Omental fat pad (tissue), 4 donors: Measurements from ENCODE around the gene RFXANK. TPM values are rescaled to one million over a fixed set of nuclear protein-coding genes. Genes with fewer than 3 reads are reported as not detected.

Experiments
- ATAC-seq: fragments of 150-250 bp; one replicate; pipeline ENCODE4 v1.9.1; 2016; ENCODE audit warnings: mild to moderate bottlenecking, moderate library complexity; ENCODE audit not compliant: low FRiP score
- DNase-seq: peaks from one replicate; pipeline ENCODE4 v3.0.0-alpha.2; 2019; ENCODE audit warnings: low spot score
- total RNA-seq, 4 donors: library from RNA; depleted of rRNA; stranded (reverse); fragments of >200 nt; gene quantifications; one replicate each; pipeline ENCODE4 v1.1.0, GENCODE V29; 2016
- TF ChIP-seq, protein P1 (sequence below), 3 donors: fragments of 450-650 bp; IDR thresholded peaks; one replicate each; pipeline ENCODE4 v1.5.1; 2016 to 2017; ENCODE audit warnings: antibody characterized with exemption in 3 of 3, mild to moderate bottlenecking in 3 of 3, moderate library complexity in 2 of 3

The RFXANK gene
- total RNA-seq, 4 donors from 2014 or later = 31.2 to 46.8 (median 42.3) TPM

GRCh38 chr19:19149435-19149834 lies 42.6 kb upstream of the RFXANK start:
- DNase-seq = no peak
- TF ChIP-seq, protein P1, sequence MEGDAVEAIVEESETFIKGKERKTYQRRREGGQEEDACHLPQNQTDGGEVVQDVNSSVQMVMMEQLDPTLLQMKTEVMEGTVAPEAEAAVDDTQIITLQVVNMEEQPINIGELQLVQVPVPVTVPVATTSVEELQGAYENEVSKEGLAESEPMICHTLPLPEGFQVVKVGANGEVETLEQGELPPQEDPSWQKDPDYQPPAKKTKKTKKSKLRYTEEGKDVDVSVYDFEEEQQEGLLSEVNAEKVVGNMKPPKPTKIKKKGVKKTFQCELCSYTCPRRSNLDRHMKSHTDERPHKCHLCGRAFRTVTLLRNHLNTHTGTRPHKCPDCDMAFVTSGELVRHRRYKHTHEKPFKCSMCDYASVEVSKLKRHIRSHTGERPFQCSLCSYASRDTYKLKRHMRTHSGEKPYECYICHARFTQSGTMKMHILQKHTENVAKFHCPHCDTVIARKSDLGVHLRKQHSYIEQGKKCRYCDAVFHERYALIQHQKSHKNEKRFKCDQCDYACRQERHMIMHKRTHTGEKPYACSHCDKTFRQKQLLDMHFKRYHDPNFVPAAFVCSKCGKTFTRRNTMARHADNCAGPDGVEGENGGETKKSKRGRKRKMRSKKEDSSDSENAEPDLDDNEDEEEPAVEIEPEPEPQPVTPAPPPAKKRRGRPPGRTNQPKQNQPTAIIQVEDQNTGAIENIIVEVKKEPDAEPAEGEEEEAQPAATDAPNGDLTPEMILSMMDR (IDR thresholded peaks at IDR 0.05) = no peak
- no peak for ATAC-seq

DNA sequence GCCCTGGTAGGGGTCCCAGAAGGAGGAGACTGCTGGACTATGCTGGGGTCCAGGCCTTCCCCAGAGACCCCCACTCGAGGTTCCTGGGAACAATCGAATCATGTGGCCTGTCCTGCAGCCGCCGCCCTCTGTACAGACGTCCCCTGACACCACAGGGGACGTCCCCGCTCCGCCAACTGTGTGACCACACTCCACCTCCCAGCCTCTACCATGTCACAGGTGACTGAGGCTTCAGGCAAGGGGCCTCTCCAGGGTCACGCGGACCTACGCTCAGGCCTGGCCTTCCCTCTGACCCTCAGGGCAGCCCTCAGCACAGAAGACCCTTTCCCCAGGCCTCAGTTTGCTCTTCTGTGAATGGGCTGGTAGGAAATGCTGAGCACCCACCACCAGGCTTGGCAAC lies 40.6 kb upstream of the RFXANK start:
- ATAC-seq (no peak), DNase-seq (no peak)
- TF ChIP-seq, protein P1 (IDR thresholded peaks at IDR 0.05) = no peak

DNA sequence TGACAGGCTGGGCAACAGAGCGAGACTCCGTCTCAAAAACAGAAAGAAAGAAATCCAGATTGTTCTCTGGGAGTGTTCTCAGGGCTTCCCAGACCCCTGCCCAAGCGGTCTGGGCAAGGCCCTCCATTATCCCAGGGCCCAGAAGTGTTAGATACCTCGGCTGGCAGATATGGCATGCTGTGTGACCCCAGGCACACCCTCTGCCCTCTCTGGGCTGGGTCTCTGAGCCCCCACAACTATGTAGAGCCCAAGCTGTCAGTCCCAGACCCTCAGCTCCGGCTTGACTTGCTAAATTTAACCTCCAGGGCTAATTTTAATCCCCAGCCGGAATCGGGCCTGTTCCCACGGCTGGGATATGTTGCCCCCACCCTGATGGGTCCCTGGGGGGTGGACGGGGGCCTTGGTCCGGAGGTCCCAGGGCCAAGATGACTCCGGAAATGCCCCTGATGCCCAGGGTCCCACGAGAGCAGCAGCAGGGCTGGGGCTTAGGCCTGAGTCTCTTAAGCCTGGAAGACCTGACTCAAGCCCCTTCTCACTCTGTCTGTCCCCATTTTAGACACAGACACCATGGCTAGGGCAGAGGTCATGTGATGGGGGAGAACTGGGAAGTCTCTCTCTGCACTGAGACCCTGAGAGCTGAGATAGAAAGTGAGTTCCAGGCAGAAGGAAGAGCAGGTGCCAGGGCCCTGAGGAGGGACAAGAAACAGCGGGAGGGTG lies 39.2 kb upstream of the RFXANK start:
- TF ChIP-seq, protein P1 (IDR thresholded peaks at IDR 0.05) = no peak
- DNase-seq = no peak
- ATAC-seq = no peak

- ATAC-seq (no peak), DNase-seq (no peak)
- TF ChIP-seq, protein P1 (IDR thresholded peaks at IDR 0.05) = no peak
These were observed 37.1 kb upstream of the RFXANK start for GRCh38 chr19:19154768-19155494.

DNA sequence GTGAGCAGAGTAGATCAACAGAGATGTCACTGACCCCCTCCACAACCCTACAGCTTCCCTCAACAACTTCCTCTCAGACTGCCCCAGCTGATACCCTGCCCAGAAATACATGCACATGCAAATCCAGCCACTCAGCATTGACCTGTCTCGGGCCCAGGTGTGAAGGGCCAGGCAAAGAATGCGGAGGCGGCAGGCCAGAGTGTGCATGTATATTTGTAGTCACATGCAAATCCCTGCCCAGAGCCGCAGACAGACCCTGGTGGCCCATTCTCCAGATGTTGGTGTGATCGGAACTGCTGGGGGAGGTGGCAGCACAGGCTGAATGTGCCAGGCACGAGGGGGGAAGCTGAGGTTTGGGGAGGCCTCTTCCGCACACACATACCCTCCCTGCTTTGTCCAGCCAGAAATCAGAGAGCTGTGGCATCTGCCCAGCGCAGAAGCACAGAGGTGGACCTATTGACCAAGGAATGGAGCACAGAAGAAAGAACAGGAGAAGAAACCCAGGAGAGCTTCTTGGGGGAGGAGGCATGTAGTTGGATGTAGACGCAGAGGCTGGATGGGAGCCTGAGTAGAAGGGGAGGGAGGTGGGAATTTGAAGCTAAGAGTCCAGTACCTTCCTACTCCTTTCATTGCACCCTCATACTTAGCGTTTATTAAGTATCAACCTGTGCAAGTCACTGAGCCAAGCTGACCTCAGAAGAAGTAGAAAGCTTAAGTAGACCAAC lies 36.4 kb upstream of the RFXANK start:
- DNase-seq (no peak), ATAC-seq (no peak)
- TF ChIP-seq, protein P1 (IDR thresholded peaks at IDR 0.05) = no peak

- DNase-seq (no peak), ATAC-seq (no peak)
- TF ChIP-seq, protein P1 (IDR thresholded peaks at IDR 0.05) = no peak
These were observed 34.2 kb upstream of the RFXANK start for GRCh38 chr19:19157808-19158207.
